ENCODE data around the gene KRT12. TPM values are rescaled to one million over a fixed set of nuclear protein-coding genes. Genes with fewer than 3 reads are reported as not detected.

KRT12 gene
- total and polyA plus RNA-seq, 9 of the 15 experiments (the other 6 are each of a cell fraction or from before 2014, with no cell fraction given) = 0.18 to 7.0 (median 2.2) TPM

GRCh38 chr17:40870136-40870535 lies 3.1 kb upstream of the KRT12 start:
- TF ChIP-seq KLF10 (CRISPR knock-in tag; IDR thresholded peaks at IDR 0.05) (no peak), MEF2D (tag; conservative IDR thresholded peaks at IDR 0.05; ENCODE audit: low read depth) (no peak), MIER1 (IDR thresholded peaks at IDR 0.05; ENCODE audit: low read depth) (no peak), ZSCAN32 (CRISPR knock-in tag; IDR thresholded peaks at IDR 0.05) (no peak), RAD21 (CRISPR knock-in tag; conservative IDR thresholded peaks at IDR 0.05 in 1 of 2, IDR thresholded peaks at IDR 0.05 in 1 of 2) (no peak), MCM5 (IDR thresholded peaks at IDR 0.05; ENCODE audit: low read depth) (no peak), FOXJ3 (CRISPR knock-in tag; IDR thresholded peaks at IDR 0.05) (no peak)
- Histone ChIP-seq H3K79me2 (ENCODE audit: control insufficient read depth, insufficient read depth, low read length) (no peaks in the 10 kb centered on the region), H3K27me3 (ENCODE audit: control insufficient read depth in 2 of 2, insufficient read depth in 2 of 2, low read length in 2 of 2) (no peaks in the 10 kb centered on the region), H2AFZ (ENCODE audit: low read depth, low read length) (no peak overlapping the region), H3K9ac (ENCODE audit: insufficient read depth in 1 of 2, low read depth in 2 of 2, low read length in 2 of 2) (no peak overlapping the region), H3K9me3 (replicated peaks; ENCODE audit: control insufficient read depth, insufficient read depth, low read depth, low read length) (no peaks in the 10 kb centered on the region), H3K4me2 (ENCODE audit: insufficient read depth, low read length) (no peak overlapping the region), H4K20me1 (replicated peaks; ENCODE audit: control insufficient read depth, insufficient read depth, low read length) (no peaks in the 10 kb centered on the region), H3K4me1 (replicated peaks in 1 of 2; ENCODE audit: control insufficient read depth in 2 of 2, insufficient read depth in 2 of 2, low read length in 2 of 2) (peaks cover 0 to 5% of the 10 kb centered on the region in 2 experiments; a peak in 2 of 5 replicates), H3K27ac (ENCODE audit: extremely low read depth, low read depth, low read length) (no peak overlapping the region), H3K4me3 (no peak overlapping the region), H3K36me3 (ENCODE audit: control insufficient read depth, insufficient read depth, low read length) (no peaks in the 10 kb centered on the region), H3K9me1 (ENCODE audit: control insufficient read depth, insufficient read depth, low read length) (no peaks in the 10 kb centered on the region)
- CTCF ChIA-PET (ENCODE audit: low intra/inter-chr PET ratio) = no interaction called here
- no peak for ATAC-seq
- intact Hi-C loops (cut with micrococcal nuclease) = no loop called here
- WGBS (ENCODE audit: insufficient coverage, low coverage, missing lambda C conversion rate) = 7% methylated on average over 4 of the region's 4 CpGs
- no peak for DNase-seq (ENCODE audit: extremely low read depth in 1 of 4, low spot score in 3 of 4)
- in situ Hi-C loops (cut with MboI) = no loop called here
- no TSS peak for BruUV-seq (replicated peaks)
- POLR2A ChIA-PET = no interaction called here
- FAIRE-seq = no peak
